NCI-H82 treated with DMSO at 0.1 percent for 48 hours (cell line): ENCODE results near the gene PPM1M.
A peak's percentile ranks its signal among the peaks of the same experiment; 100 is the strongest.
"Not testable (repeated sequence)": the region's sequence is repeated elsewhere in the genome, so short reads cannot be mapped to it uniquely, and the experiment has no call there.

Source experiments
- DNase-seq: peaks from one replicate; lab custom pipeline; 2025; ENCODE audit not compliant: unreplicated experiment; lab: John Stamatoyannopoulos, UW

Gene PPM1M

DNA sequence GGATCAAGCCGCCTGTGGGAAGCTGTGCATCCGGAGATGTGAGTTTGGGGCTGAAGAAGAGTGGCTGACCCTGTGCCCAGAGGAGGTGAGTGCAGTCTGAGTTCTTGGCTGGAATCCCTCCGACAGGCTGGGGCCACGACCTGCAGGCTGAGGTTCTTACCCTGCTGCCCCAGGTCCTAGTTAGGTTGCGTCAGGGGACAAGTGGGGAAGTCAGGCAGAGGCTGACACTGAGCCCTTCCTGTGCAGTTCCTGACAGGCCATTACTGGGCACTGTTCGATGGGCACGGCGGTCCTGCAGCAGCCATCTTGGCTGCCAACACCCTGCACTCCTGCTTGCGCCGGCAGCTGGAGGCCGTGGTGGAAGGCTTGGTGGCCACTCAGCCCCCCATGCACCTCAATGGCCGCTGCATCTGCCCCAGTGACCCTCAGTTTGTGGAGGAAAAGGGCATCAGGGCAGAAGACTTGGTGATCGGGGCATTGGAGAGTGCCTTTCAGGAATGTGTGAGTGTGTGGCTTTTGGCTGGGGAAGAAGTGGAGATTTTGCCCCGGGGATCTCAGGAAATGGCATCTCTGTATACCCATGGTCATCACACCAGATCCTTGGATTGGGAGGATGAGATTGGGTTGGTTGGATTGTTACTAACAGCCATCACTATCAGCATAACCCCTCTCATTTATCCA lies 1.3 kb downstream of the PPM1M start:
- no peak for DNase-seq

DNA sequence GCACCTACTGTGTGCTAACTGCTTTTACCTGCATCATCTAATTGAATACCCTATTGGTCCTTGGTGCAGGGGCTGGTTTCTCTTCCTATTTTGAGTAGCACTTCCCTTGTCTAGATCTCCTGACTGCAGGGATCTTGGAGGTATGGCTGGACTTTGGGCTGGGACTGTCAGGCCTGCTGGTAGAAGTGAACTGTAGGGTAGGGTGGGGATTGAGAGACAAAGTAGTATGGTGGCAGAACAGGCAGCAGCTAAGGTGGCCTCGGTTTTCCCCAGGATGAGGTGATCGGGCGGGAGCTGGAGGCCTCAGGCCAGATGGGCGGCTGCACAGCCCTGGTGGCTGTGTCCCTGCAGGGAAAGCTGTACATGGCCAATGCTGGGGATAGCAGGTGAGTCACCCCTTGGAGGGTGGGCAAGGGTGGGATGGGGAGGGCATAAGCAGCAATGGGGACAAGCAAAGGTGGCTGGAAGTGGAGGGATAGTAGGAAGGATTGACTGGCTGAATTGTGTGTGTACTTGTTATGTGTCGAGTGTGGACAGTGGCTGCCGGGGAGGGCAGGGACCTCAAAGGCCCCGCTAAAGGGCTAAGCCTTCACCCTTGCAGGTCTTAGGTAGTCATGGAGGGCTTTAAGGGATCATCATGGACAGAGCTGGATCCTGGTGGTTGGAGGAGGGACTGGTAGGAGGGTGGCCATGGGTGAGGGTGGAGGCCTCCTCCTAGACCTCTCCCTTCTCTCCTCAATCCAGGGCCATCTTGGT lies 2.0 kb downstream of the PPM1M start:
- no peak for DNase-seq

DNA sequence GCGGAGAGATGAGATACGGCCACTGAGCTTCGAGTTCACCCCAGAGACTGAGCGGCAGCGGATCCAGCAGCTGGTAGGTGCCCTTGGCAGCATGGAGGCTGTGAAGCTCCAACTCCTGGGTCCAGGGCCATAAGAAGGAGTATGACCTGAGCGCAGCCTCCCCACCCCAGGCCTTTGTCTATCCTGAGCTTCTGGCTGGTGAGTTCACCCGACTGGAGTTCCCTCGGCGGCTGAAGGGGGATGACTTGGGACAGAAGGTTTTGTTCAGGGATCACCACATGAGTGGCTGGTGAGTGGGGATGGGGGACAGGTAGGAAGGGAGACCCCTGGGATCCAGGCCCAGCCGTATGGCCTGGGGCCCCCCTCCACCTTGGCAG lies 2.6 kb downstream of the PPM1M start:
- DNase-seq: no peak

DNA sequence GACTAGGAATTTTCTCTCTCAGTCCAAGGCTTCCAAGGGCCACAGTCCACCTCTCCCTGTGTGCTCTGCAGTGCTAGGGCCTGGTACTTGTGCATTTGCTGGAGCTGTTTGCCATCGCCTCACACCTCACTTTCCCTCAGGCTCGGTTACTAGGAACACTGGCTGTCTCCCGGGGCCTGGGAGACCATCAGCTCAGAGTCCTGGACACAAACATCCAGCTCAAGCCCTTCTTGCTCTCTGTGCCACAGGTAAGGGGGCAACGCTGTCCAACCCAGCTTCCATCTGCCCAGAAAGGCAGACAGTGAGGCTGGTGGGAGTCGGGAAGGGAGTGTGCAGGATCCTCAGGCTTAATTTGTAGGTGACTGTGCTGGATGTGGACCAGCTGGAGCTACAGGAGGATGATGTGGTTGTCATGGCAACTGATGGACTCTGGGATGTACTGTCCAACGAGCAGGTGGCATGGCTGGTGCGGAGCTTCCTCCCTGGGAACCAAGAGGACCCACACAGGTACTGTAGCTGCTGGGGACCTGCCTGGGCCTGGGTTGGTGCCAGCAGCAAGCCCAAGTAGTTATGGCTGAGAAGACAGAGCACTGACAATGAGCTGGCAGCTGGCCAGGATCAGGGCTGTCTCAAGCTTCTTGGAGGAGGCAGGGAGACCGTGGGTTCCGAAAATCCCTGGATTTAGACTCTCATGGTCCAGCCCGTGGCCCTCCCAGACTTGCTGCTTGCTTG lies 3.4 kb downstream of the PPM1M start:
- peak; percentile 4 for DNase-seq

DNA sequence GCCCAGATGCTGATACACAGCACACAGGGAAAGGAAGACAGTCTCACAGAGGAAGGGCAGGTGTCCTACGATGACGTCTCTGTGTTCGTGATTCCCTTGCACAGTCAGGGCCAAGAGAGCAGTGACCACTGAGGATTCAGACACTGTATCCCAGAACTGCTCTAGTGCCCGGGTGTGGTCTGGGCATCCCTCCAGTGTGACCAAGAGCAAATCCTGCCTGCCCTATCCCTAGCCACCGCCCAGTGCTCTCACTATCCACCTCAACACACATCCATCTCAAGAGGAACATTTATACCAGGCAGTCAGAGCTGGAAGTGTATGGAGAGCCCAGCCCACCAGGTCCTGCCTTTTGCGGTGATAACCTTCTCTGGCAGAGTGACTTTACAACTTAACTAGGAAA lies 4.1 kb downstream of the PPM1M start:
- DNase-seq: no peak

DNA sequence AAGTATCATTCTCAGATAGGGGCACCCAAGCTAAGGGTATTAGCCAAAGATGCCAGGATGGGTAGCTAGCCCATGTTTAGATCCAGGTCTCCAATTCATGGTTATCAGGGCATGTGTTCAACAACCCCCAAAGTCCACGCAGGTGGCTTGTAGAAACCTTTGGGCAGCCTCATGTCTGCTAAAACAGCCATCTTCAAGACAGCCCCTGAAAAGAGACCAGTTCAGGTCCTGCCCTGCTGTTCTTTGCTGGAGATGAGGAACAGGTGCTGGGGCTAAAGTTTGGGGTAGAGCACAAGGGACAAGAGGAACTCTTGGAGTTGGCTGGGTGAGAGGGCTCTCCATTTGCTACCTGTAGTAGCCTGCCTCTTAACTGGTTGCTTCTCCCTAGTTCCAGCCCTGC lies 4.6 kb downstream of the PPM1M start:
- DNase-seq: no peak

DNA sequence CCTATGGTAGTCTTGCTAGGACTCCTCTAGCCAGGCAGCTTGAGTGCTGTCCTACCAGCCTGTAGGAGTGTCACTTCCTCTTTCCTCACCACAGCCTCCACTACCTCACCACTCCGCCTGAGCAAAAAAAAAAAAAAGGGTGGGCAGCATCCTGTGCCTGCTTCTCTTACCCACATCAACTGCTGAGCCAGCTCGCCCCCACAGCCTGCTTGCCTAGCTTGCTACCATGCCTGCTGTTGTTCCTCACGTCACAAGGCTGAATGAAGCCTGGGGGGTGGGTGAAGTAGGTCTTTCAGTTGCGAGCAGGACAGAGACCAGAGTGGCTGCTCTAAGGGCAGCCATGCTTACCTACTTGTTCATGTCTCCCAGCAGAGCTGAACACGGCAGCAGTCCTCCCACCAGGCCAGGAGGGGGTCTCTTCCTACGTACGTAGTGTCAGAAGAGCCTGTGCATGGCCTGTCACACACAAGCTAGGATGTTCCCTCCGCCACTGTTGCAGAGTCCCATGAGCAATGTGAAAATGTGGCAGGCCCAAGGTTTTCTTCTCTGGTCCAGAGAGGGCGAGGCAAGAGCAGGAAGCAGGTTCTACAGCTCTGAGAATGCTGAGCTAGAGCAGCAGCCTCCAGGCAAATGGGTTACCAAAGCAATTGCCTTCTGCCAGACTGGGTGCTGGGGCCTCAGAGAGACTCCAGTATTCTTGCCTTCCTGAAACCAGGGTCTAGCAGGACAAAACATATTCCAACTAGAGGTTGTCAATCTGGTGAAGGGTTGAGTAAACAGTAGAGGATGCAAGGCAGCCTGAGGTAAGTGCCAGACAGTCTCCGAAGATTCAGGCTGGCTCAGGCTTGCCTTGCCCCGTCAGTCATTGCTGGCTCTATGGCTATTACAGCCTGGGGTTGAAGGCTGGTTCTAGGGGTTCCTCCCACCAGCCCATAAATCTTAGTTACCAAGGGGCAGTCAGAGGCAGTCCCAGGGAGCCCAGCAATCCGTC lies 8.1 kb downstream of the PPM1M start:
- no peak for DNase-seq

DNA sequence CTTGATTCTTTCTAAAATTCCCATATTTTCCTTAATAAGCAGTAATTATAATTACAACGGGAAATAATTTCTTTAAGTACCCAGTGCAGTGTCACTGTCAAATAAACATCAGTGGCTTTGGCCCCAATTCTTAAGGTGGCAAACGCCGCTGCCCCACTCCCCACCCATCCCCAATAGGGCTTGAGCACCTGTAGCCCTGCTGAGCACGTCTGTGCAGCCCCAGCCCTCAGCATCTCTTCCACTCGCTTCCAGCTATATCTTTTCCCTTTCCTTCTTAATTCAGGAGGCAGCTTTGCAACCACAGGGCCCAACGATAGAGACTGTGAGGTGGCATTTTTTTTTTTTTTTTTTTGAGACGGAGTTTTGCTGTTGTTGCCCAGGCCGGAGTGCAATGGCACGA lies 9.0 kb downstream of the PPM1M start:
- no peak for DNase-seq

DNA sequence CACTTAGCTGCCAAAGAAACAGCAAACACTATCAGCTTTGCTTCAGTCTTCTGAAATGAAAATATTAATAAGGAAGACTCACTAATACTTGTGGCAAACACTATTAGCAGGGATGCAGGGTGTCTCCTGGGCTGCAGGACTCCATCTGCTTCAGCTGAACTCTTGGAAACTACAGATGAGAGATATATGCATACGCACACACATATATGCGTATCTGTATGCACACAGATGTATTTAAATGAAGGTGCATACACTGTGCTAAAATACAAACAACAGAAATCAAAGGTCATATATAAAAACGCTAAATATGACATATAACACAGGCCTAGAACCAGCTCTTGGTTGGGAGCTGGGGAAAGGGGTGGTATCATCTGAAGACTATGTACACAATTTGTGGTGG lies 10.6 kb downstream of the PPM1M start:
- no peak for DNase-seq

DNA sequence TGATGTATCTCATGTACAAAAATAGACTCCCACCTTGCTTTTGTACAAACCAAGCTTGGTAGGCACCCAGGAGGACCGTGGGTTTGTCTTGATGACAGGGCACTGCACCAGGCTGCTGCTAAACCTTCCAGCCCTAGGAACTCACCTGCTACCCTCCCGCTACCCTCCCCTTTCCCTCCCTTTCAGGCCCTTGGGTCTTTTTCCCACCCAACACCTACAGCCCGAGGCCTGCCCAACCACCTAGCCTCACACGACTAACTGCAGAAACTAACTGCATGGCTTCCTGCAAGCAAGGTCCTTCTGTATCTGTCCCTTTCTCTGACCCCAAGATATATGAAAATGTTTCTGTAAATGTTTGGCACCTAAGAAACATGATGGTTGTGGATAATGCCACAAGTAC lies 11.1 kb downstream of the PPM1M start:
- no peak for DNase-seq

DNA sequence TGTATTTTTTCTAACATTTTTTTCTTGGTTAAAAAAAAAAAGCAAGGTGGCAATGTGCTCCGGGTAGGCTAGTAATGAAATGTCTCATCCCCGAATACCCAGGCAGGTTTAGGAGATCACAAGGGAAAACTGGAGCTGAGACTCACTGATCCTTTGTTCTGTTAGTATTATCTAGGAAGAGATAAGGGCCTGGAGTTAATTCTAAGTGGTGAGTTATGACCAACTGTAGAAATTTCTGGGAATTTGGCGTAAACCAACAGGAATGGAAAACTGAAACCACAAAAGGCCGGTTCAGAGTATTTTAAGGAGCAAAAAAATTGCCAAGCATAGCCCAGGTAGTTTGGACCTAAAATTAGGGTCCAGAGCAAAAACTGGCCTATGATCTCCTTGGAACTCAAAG lies 12.4 kb downstream of the PPM1M start:
- no peak for DNase-seq

DNA sequence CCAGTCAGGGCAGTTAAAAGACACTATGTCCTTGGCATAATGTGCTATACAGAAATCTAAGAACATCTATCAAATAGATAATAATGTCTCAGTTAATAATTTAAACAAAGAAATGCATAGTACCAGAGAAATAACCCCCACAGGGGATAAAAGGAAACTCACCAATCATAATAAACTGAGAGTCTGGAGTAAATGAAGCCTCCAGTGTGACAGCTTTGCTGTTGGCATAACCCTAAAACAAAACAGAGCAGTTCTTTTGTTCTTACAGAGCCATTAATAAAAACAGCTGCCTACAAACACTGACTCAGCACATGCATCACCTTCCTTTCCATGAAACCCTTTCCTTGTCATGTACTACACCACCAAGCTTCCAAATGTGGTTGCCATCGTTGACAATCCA lies 13.5 kb downstream of the PPM1M start:
- no peak for DNase-seq

DNA sequence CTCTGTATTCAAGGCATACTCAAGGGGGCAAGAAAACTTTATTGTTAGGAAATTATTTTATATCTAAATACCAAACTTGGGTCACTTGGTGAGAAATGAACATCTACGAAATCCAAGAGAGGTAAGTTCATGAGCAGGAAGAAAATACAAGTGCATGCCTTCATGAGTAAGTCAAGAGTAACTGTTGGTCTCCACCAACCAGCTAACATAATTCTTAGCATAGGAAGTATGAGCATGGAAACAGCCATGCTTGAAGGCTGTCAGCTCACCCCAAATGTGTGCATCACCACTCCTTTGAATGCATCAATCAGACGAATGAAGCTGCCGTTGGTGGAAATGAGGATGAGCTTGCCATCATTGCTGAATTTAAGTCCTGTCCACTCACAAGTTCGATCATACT lies 13.9 kb downstream of the PPM1M start:
- no peak for DNase-seq

DNA sequence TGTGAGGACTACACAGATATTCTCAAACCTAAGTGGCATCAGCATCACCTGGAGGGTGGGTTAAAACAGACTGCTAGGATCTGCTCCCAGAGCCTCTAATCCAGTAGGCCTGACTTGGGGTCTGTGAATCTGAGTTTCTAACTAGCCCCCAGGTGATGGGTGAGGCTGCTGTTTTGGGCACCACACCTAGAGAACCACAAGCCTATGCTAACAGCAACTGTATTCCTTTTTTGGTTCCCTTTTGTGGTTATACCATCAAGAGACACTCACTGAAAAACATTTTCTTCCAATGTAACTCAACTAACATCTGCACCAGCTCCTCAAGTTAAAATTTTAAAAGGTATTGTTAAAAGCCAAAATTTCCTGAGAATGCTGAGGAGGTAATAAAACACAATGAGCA lies 16.9 kb downstream of the PPM1M start:
- DNase-seq: no peak

DNA sequence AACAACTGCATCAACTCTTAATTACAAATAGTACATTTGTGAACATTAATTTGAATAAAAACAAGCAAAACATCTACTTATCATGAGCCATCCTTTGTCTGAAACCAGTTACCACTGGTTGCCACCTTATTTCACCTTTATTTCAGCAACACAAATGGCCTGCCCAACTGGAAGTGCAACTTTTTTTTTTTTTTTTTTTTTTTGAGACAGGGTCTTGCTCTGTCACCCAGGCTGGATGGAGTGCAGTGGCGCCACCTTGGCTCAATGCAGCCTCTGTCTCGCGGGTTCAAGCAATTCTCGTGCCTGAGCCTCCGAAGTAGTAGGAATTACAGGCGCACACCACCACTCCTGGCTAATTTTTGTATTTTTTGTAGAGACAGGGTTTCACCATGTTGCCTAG lies 19.8 kb downstream of the PPM1M start:
- no peak for DNase-seq

DNA sequence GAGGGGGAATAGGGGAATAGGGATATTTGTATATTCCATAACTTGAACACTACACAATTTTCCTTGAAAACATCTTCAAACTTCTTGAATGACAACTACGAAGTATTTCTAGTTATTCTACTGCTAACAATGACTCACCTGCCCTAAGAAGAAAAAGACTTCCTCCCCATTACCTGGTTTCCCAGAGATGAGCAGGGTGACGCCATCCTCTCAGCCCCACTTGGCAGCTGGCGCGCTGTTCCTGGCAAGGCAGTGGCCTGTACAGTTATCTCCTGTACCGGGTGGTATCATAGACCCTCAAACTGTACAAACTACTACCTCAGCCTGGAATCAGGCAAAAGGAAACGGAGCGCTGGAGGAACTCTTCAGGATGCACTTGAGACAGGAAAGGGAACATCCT lies 22.5 kb downstream of the PPM1M start:
- DNase-seq: no peak

DNA sequence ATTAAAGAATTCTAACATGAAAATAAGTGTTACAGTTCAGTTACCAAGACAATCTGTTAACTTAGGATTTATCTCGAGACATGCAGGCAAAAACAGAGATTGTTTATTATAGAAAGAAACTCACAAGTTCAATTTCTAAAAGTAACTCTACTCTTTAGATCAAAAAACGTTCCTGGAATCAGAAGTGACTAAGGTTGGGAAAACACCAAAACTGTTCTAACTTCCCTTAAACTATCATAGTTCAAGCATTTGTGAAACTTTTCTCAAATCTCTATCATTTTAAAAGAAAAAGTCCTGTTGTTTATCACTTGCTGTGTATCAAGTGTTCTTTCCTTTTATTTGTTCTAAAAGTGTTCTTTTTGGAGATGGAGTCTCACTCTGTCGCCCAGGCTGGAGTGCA lies 24.2 kb downstream of the PPM1M start:
- no peak for DNase-seq

DNA sequence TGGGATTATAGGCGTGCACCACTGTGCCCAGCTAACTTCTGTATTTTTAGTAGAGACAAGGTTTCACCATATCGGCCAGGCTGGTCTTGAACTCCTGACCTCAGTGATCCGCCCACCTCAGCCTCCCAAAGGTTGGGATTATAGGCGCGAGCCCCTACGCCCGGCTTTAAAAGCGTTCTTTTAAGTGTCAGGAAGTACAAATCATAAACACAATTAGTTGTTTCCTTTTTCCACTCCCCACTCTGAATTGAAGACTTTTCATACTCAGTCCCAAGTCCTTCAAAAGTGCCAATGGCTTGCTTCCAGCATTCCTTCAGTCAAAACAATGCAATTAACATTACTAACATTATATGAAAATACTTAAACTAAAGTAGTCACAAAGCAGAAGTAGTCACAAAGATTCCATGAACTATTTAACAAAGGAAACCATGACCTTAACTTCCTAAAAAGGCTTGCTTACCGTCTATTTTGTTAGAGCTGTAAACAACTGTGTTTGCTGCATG lies 24.7 kb downstream of the PPM1M start:
- DNase-seq: no peak

DNA sequence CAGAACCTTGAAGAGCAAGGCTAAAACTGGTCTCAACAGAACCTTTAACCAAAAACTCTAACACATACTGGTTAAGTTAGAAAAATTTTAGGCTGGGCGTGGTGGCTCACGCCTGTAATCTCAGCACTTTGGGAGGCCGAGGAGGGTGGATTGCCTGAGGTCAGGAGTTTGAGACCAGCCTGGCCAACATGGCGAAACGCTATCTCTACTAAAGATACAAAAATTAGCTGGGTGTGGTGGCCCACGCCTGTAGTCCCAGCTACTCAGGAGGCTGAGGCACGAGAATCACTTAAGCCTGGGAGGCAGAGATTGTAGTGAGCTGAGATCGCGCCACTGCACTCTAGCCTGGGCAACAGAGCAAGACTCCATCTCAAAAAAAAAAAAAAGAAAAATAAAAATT lies 26.6 kb downstream of the PPM1M start:
- DNase-seq: not testable (repeated sequence)

DNA sequence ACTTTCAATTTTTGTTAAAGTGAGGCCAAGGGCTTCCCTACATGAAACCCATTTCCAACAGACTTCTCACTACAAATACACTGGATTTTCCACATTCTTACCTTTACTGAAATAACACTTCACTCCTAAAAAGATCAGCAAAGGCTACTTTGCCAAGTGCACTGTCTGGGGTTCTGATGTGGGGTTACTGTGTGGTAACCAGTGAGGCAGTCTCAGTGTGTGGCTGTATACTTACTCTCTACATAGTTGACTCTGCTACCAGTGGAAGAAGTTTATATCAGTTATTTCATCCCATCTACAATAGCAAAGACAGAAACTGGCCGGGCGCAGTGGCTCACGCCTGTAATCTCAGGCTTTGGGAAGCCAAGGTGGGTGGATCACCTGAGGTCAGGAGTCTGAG lies 27.3 kb downstream of the PPM1M start:
- no peak for DNase-seq

DNA sequence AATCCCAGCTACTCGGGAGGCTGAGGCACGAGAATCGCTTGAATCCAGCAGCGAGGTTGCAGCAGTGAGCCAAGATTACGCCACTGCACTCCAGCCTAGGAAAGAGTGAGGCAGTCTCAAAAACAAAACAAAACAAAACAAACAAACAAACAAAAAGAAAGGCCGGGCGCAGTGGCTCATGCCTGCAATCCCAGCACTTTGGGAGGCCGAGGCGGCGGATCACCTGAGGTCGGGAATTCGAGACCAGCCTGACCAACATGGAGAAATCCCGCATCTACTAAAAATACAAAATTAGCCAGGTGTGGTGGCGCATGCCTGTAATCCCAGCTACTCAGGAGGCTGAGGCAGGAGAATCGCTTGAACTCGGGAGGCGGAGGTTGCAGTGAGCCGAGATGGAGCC lies 29.2 kb downstream of the PPM1M start:
- not testable (repeated sequence) for DNase-seq
